H1 (cell line): ENCODE data around the gene DHTKD1. TPM values are rescaled to one million over a fixed set of nuclear protein-coding genes. Genes with fewer than 3 reads are reported as not detected.

Source experiments
- CTCF ChIA-PET: fragments of 300-600 bp; sonication (Branson Sonifier 250); formaldehyde crosslinking; loops from one replicate; lab custom pipeline; 2021; ENCODE audit not compliant: partially characterized antibody; lab: Charles Lee
- POLR2A ChIA-PET: fragments of 300-600 bp; sonication (Branson Sonifier 250); formaldehyde crosslinking; loops from one replicate; lab custom pipeline; 2021; ENCODE audit warnings: inconsistent platforms; ENCODE audit not compliant: partially characterized antibody; lab: Charles Lee
- DNase-seq, 2 experiments: peaks; one replicate each; pipeline versions ENCODE4 v3.0.0 to v3.0.0-alpha.2; 2010 to 2022; ENCODE audit warnings: low spot score in 2 of 2, low read depth in 1 of 2, mixed read lengths in 1 of 2
- FAIRE-seq: peaks from 2 replicates; lab custom pipeline; 2011; peaks lifted over from hg19 to GRCh38; lab: Jason Lieb, UNC
- H2AFZ ChIP-seq: 2 replicates; pipeline ENCODE4 v1.8.1; 2012; ENCODE audit warnings: low read length, inconsistent platforms
- H2AK5ac ChIP-seq: 2 replicates; pipeline ENCODE4 v1.6.1; 2013; ENCODE audit warnings: low read depth, low read length
- H2BK120ac ChIP-seq: replicated peaks from 2 replicates; pipeline ENCODE3; 2013; ENCODE audit warnings: low read depth, low read length, inconsistent platforms
- H2BK12ac ChIP-seq: 2 replicates; pipeline ENCODE4 v1.6.1; 2013; ENCODE audit warnings: low read depth, low read length
- H2BK15ac ChIP-seq: 2 replicates; pipeline ENCODE4 v1.6.1; 2013; ENCODE audit warnings: low read length
- H2BK20ac ChIP-seq: 2 replicates; pipeline ENCODE4 v1.6.1; 2013; ENCODE audit warnings: low read length
- H2BK5ac ChIP-seq: 2 replicates; pipeline ENCODE4 v1.6.1; 2013; ENCODE audit warnings: low read depth, low read length
- H3K14ac ChIP-seq: 2 replicates; pipeline ENCODE4 v1.6.1; 2013; ENCODE audit warnings: inconsistent platforms; ENCODE audit not compliant: insufficient read length
- H3K18ac ChIP-seq: 2 replicates; pipeline ENCODE4 v1.6.1; 2013; ENCODE audit warnings: low read length; ENCODE audit errors: extremely low read depth
- H3K23ac ChIP-seq: 2 replicates; pipeline ENCODE4 v1.6.1; 2013; ENCODE audit warnings: inconsistent platforms; ENCODE audit not compliant: insufficient read length
- H3K23me2 ChIP-seq: 2 replicates; pipeline ENCODE4 v1.6.1; 2013; ENCODE audit warnings: low read depth, low read length
- H3K27ac ChIP-seq: 2 replicates; pipeline ENCODE4 v1.6.1; 2011; ENCODE audit warnings: low read depth, low read length, inconsistent platforms
- H3K27me3 ChIP-seq, 4 experiments: replicated peaks in 1 of 4; 1 replicate in 1 of 4; 2 replicates in 3 of 4; pipeline versions ENCODE4 v1.6.1 to v1.8.1; 2011 to 2013; ENCODE audit warnings: low read length in 3 of 4, mild to moderate bottlenecking in 3 of 4, inconsistent platforms in 2 of 4, mixed read lengths in 2 of 4, moderate library complexity in 1 of 4; ENCODE audit not compliant: control insufficient read depth in 3 of 4, insufficient read depth in 3 of 4; ENCODE audit errors: extremely low read depth in 1 of 4
- H3K36me3 ChIP-seq, 4 experiments: 2 replicates each; pipeline versions ENCODE4 v1.6.1 to v1.8.1; 2011 to 2013; ENCODE audit warnings: mild to moderate bottlenecking in 4 of 4, low read length in 3 of 4, moderate library complexity in 2 of 4, control low read depth in 1 of 4, inconsistent platforms in 1 of 4; ENCODE audit not compliant: insufficient read depth in 4 of 4, control insufficient read depth in 2 of 4
- H3K4ac ChIP-seq: replicated peaks from 2 replicates; pipeline ENCODE3; 2013; ENCODE audit warnings: low read length, low read depth, mixed read lengths, inconsistent platforms; ENCODE audit not compliant: insufficient read length
- H3K4me1 ChIP-seq, 4 experiments: replicated peaks in 1 of 4; 1 replicate in 1 of 4; 2 replicates in 3 of 4; pipeline versions ENCODE4 v1.6.1 to v1.8.1; 2011 to 2013; ENCODE audit warnings: low read length in 3 of 4, inconsistent platforms in 2 of 4, mixed read lengths in 1 of 4; ENCODE audit not compliant: insufficient read depth in 4 of 4, control insufficient read depth in 3 of 4
- H3K4me2 ChIP-seq, 2 experiments: 2 replicates each; pipeline versions ENCODE4 v1.6.1 to v1.8.1; 2011 to 2013; ENCODE audit warnings: low read depth in 2 of 2, low read length in 2 of 2, control low read depth in 1 of 2, inconsistent platforms in 1 of 2, mild to moderate bottlenecking in 1 of 2; ENCODE audit not compliant: insufficient read depth in 1 of 2
- H3K4me3 ChIP-seq, 4 experiments: fragments of 200-600, 300-600 bp in 1 of 4; sonication (generic), shearing (Covaris generic), sonication (Bioruptor Twin) in 1 of 4; 2 replicates each; pipeline versions ENCODE4 v1.5.1 to v1.8.1; 2011 to 2016; ENCODE audit warnings: low read length in 4 of 4, low read depth in 3 of 4, control low read depth in 2 of 4, inconsistent platforms in 2 of 4, mild to moderate bottlenecking in 2 of 4, mixed read lengths in 1 of 4, moderate library complexity in 1 of 4; ENCODE audit not compliant: insufficient read depth in 2 of 4; ENCODE audit errors: extremely low read depth in 1 of 4
- H3K56ac ChIP-seq: replicated peaks from 2 replicates; pipeline ENCODE3; 2013; ENCODE audit warnings: low read depth, mild to moderate bottlenecking, mixed read lengths, low read length, inconsistent platforms; ENCODE audit not compliant: insufficient read length
- H3K79me1 ChIP-seq: 2 replicates; pipeline ENCODE4 v1.6.1; 2013; ENCODE audit warnings: low read depth, low read length, control low read depth
- H3K79me2 ChIP-seq, 2 experiments: 2 replicates each; pipeline versions ENCODE4 v1.6.1 to v1.8.1; 2012 to 2013; ENCODE audit warnings: low read length in 2 of 2, mild to moderate bottlenecking in 2 of 2, inconsistent platforms in 1 of 2; ENCODE audit not compliant: insufficient read depth in 2 of 2, control insufficient read depth in 1 of 2
- H3K9ac ChIP-seq, 4 experiments: replicated peaks in 1 of 4; 1 replicate in 1 of 4; 2 replicates in 3 of 4; pipeline versions ENCODE4 v1.6.1 to v1.8.1; 2011 to 2013; ENCODE audit warnings: low read depth in 3 of 4, low read length in 3 of 4, control low read depth in 2 of 4, mild to moderate bottlenecking in 2 of 4, moderate library complexity in 2 of 4, inconsistent platforms in 1 of 4; ENCODE audit errors: extremely low read depth in 1 of 4
- H3K9me3 ChIP-seq, 2 experiments: 2 replicates each; pipeline versions ENCODE4 v1.6.1 to v1.8.1; 2012 to 2013; ENCODE audit warnings: mild to moderate bottlenecking in 2 of 2, moderate library complexity in 2 of 2, control low read depth in 1 of 2, inconsistent platforms in 1 of 2, low read depth in 1 of 2, low read length in 1 of 2, mixed read lengths in 1 of 2; ENCODE audit not compliant: insufficient read depth in 2 of 2
- H4K20me1 ChIP-seq, 2 experiments: replicated peaks in 1 of 2; 2 replicates each; pipeline versions ENCODE3 to v1.8.1; 2011 to 2013; ENCODE audit warnings: inconsistent platforms in 2 of 2, low read length in 2 of 2, mild to moderate bottlenecking in 1 of 2; ENCODE audit not compliant: insufficient read depth in 2 of 2, control insufficient read depth in 1 of 2
- H4K5ac ChIP-seq: 2 replicates; pipeline ENCODE4 v1.6.1; 2013; ENCODE audit warnings: low read length, low read depth, mixed read lengths, inconsistent platforms; ENCODE audit not compliant: insufficient read length
- H4K8ac ChIP-seq: 2 replicates; pipeline ENCODE4 v1.8.0; 2013; ENCODE audit warnings: mild to moderate bottlenecking, moderate library complexity, low read length, inconsistent platforms; ENCODE audit not compliant: insufficient read depth; ENCODE audit errors: extremely low read depth
- H4K91ac ChIP-seq: replicated peaks from 2 replicates; pipeline ENCODE3; 2013; ENCODE audit warnings: low read length, mixed read lengths, inconsistent platforms; ENCODE audit not compliant: insufficient read length
- BACH1 ChIP-seq: IDR thresholded peaks from 2 replicates; pipeline ENCODE4 v1.6.1; 2012; ENCODE audit warnings: low read length, improper control_type of control experiment
- SAP30 ChIP-seq: fragments of 300-600 bp; sonication (generic); IDR thresholded peaks from 2 replicates; pipeline ENCODE4 v1.7.1; 2012; ENCODE audit warnings: low read length, moderate library complexity, mild to moderate bottlenecking, inconsistent platforms; ENCODE audit not compliant: insufficient read depth, insufficient replicate concordance
- SRF ChIP-seq: IDR thresholded peaks from 2 replicates; pipeline ENCODE4 v1.6.1; 2011; ENCODE audit warnings: mild to moderate bottlenecking, low read depth, low read length, moderate library complexity
- TEAD4 ChIP-seq: IDR thresholded peaks from 2 replicates; pipeline ENCODE4 v1.6.1; 2012; ENCODE audit warnings: low read depth, low read length, inconsistent platforms, mixed read lengths
- WGBS, 2 experiments: shearing (Covaris generic) in 1 of 2; methylation state at CpG; one replicate each; pipeline versions ENCODE4 v1.1.6 to v1.1.7; 2013 to 2015; ENCODE audit warnings: low lambda C conversion rate in 2 of 2, mixed read lengths in 2 of 2, inconsistent platforms in 1 of 2, low coverage in 1 of 2, missing lambda C conversion rate in 1 of 2; ENCODE audit not compliant: insufficient replicate concordance in 2 of 2, insufficient coverage in 1 of 2, insufficient read length in 1 of 2; ENCODE audit errors: extremely low coverage in 1 of 2, missing lambda C conversion rate in 1 of 2; 5-methylcytosine and 5-hydroxymethylcytosine counted together
- polyA plus RNA-seq, 7 experiments: library from polyadenylated mRNA; depleted of rRNA in 3 of 7; stranded (reverse) in 5 of 7; unstranded in 2 of 7; fragments of >200 nt in 5 of 7; fragments of 200-250 nt in 2 of 7; gene quantifications; 1 replicate in 5 of 7; 2 replicates in 1 of 7; 4 replicates in 1 of 7; pipeline versions ENCODE4 v1.2.1 to v1.2.3, GENCODE V29; 2011 to 2013; ENCODE audit warnings: missing spikeins in 2 of 7, mixed read lengths in 2 of 7
- total RNA-seq: library from RNA; stranded (reverse); fragmentation: NEBNext Ultra II Directional; extraction: Animal tissue kit (Norgen Biotek cat#: 25700); gene quantifications from 2 replicates; pipeline ENCODE4 v1.2.1, GENCODE V29; 2021

DHTKD1 gene
- total and polyA plus RNA-seq, 2 of the 8 experiments (the other 6 are each of a cell fraction or from before 2014, with no cell fraction given) = 49.8 to 74.9 TPM

DNA sequence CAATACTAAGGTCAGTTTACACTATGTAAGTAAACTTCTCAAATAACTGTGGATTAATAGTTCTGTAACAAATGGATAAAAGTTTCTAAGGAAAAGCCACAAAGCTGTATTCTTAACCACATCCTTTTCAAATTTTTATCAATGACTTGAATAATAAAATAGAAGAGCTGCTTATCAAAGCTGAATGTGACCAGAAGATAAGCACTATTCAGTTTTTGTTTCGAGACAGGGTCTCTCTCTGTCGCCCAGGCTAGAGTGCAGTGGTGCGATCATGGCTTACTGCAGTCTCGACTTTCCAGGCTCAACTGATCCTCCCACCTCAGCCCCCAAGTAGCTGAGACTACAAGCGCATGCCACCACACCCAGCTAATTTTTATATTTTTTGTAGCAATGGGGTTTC is 43.2 kb upstream of the DHTKD1 start:
- no peak overlapping the region for H4K8ac ChIP-seq
- H2BK20ac ChIP-seq = no peak overlapping the region
- TF ChIP-seq SRF (no peak), TEAD4 (no peak), BACH1 (no peak), SAP30 (no peak)
- peaks cover 5 to 24% (median 7%) of the 10 kb centered on the region in 4 experiments; a peak in 7 of 8 replicates for H3K36me3 ChIP-seq
- H2AFZ ChIP-seq = no peak overlapping the region
- no peak overlapping the region for H3K56ac ChIP-seq
- H3K27ac ChIP-seq = no peak overlapping the region
- H2BK12ac ChIP-seq = no peak overlapping the region
- FAIRE-seq (no peak), DNase-seq (no peak)
- no peak overlapping the region for H3K4ac ChIP-seq
- H2BK15ac ChIP-seq = no peak overlapping the region
- no peak overlapping the region for H3K14ac ChIP-seq
- no peak overlapping the region for H2BK5ac ChIP-seq
- no peaks in the 10 kb centered on the region; the same call in 1 of the 2 replicates for H3K79me1 ChIP-seq
- H4K5ac ChIP-seq = no peak overlapping the region
- peaks cover 0 to 3% of the 10 kb centered on the region in 2 experiments for H4K20me1 ChIP-seq
- H3K4me3 ChIP-seq = no peak overlapping the region
- POLR2A ChIA-PET = interaction anchor here (0.6 to 1.0 kb wide), 2 partner anchors 8 to 82 kb away, joined by 3 read pairs; no protein-coding TSS in a partner anchor
- CTCF ChIA-PET = interaction anchor here (1.0 to 1.4 kb wide), 2 partner anchors 8 to 13 kb away, joined by 3 to 4 read pairs; no protein-coding TSS in a partner anchor
- no peaks in the 10 kb centered on the region for H3K27me3 ChIP-seq
- 99% methylated on average over 5 of the region's 5 CpGs; no CpG with 5 or more reads in 1 of the 2 experiments for WGBS, 2 experiments
- no peak overlapping the region for H3K18ac ChIP-seq
- H4K91ac ChIP-seq = no peak overlapping the region
- no peaks in the 10 kb centered on the region for H3K9me3 ChIP-seq
- H3K4me1 ChIP-seq = no peaks in the 10 kb centered on the region
- H3K23me2 ChIP-seq = no peaks in the 10 kb centered on the region
- no peak overlapping the region for H3K9ac ChIP-seq
- H2BK120ac ChIP-seq = no peak overlapping the region
- H3K4me2 ChIP-seq = no peak overlapping the region
- H2AK5ac ChIP-seq = no peak overlapping the region
- H3K23ac ChIP-seq = no peak overlapping the region
- peaks cover 0 to 71% of the 10 kb centered on the region in 2 experiments; a peak in 3 of 4 replicates for H3K79me2 ChIP-seq
